Glomerular visceral epithelial cell (primary cell): ENCODE results near the gene COX6A2.

ENCODE experiments used
- DNase-seq: peaks from one replicate; pipeline ENCODE4 v3.0.0-alpha.2; 2016; ENCODE audit errors: extremely low spot score

COX6A2 gene

GRCh38 chr16:31428279-31428597 is at the start of gene COX6A2:
COX6A2 (minus strand) TSS chr16:31428360; CDS start chr16:31428325, 35 bp downstream.
- DNase-seq, result no peak

DNA sequence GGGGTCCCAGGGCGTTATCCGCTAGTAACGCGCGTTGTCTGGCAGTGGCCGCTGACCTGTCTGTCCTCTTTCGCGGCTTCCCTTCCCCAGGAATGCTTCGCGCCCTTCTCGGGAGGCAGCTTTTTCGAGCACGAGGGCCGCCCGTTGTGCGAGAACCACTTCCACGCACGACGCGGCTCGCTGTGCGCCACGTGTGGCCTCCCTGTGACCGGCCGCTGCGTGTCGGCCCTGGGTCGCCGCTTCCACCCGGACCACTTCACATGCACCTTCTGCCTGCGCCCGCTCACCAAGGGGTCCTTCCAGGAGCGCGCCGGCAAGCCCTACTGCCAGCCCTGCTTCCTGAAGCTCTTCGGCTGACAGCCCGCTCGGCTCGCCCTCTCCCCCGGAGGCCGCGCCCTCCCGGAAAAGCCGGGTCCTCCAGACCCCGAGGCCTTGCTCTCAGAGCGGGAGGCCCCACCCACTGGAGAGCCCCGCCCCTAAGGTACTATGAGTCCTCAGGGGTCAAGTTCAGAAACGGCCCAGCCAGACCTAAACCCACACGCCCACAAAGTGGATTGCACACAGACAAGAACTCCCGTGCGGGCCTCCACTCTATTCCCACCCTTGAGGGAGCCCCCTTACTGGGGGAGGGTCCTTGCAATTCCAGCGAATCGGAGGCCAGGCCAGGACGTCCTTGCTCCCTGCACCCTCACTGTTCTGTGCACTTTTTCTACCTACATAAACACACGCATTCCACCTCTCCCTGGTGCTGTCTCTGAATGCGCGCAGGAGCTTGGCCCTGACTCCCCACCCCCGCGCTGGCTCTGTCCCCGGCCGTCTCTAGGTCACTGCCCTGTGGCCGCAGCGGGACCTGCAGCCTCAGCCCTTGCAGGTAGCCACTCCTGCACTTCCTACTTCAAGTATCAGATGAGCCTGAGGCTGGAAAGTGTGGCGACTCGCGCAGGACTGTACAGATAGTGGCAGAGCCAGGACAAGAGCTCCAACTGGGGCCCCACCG is 49.4 kb upstream of the COX6A2 start:
- DNase-seq, result no peak

GRCh38 chr16:31476303-31477219 is 48.4 kb upstream of the COX6A2 start:
- no peak for DNase-seq

GRCh38 chr16:31475946-31476302 is 47.8 kb upstream of the COX6A2 start:
- no peak for DNase-seq

DNA sequence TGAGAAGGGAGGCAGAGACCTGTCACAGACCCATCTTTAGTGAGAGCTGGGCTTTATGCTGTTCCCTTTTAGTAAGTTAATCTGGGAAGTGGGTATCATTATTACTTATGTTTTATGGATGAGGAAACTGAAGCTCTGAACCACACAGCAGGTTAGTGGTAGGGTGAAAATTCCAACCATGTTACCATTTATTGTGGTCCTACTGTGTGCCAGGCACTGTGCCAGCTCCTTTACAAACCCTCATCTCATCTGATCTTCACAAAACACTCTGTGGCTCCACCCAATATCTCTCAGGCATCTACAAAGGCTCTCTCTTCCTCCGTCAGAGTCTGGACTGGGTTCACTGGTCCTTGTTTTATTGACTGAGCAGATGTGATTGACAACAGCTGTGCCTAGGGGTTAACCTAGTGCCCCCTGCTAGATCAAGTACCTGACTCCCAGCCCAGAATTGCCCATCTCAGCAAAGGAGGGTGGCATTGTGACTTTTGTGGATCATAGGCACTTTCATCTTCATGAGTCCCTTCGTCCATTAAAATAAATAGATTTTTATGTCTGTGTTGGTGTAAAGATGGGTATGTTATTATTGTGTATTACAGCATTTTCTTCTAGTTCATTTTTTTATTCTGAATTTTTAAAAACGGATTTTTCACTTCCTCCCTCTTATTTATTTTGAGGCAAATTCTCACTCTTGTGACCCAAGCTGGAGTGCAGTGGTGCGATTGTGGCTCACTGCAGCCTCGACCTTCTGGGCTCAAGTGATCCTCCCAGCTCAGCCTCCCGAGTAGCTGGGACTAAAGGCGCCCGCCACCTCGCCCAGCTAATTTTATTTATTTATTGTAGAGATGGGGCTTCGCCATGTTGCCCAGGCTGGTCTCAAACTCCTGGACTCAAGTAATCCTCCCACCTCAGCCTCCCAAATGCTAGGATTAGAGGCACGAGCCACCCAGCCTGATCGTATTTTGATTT is 46.9 kb upstream of the COX6A2 start:
- DNase-seq, result no peak

DNA sequence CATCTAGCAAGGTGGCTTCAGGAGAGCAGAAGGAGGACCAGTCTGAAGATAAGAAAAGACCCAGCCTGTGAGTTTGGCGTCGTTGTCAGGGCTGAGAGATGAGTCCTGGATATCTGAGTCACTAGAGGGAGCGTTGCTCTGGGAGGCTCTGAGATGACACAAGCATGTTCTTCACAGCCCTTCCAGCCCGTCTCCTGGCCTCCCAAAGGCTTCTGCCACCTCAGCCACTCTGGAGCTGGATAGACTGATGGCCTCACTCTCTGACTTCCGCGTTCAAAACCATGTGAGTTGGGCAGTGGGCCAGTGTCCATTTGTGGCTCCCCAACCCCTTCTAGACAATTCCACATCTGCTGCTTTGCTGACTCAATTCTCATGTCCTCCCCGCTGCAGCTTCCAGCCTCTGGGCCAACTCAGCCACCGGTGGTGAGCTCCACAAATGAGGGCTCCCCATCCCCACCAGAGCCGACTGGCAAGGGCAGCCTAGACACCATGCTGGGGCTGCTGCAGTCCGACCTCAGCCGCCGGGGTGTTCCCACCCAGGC is 46.1 kb upstream of the COX6A2 start:
- DNase-seq, result no peak

- DNase-seq, result no peak
Observed at GRCh38 chr16:31473264-31473984, 45.3 kb upstream of the COX6A2 start.

DNA sequence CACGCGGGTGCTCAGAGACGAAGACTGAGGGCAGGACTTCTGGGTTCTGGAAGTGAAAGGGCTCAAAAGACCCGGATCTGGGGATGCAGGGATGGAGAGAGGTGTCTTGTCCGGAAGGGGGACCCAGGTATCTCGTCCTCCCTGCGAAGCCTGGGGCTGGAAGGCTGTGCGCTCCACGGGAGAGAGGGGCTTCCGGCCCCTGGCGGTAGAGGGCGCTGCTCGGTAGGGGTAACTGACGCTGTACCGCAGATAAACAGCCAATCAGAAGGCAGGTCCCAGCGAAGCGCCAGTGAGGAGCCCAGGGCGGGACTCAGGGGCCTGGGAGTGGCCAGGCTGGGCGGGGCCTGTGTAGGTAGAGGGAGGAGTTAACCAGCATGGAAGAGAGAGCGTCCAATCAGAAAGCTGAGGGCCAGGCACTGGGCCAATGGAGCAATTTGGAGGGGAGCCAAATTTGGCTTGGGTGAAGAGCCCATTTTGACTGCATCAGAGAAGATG is 44.6 kb upstream of the COX6A2 start:
- peak; percentile 84 for DNase-seq

DNA sequence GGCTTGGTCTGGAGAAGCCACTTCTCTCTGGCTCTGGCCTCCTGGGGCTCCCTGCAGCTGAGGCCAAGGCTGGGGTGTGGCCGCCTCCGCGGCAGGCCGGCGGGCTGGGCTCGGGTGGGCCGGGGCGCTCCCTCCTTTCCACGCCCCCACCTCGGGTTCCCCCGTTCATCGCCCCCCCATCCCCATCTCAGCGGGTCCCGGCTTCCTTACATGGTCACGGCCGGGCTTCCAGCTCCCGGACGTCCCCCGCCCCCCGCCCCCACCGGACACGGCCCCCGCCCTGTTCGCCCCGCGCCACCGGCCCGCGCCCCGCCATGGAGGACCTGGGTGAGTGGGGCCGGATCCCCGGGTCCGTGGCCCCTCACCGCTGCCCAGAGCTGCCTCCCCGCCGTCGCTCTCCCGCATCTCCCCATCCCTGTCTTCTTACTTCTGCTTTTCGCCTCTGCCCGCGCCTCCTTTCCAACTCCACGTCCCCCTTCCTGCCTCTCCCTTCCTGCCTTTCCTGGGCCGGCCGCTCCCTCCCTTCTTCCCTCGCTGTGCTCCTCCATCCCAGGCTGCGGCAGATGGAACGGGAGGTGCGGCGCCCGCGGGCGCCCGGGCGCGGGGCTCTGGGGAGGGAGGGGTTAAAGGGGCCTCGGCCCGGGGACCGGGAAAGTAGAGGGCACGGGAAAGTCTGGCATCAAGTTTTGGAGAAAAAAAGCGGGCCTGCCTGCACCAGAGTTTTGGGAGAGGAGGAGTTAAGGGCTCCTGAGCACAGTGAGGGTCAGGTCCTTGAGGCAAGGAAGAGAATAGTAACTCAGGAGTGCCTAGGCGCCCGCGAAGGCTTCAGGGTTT is 43.9 kb upstream of the COX6A2 start, which contains the start of gene TGFB1I1:
TGFB1I1 (plus strand) TSS at position 278 of the 834 bp plus-strand sequence; CDS start at position 315, 37 bp downstream.
- peak; percentile 85 for DNase-seq

DNA sequence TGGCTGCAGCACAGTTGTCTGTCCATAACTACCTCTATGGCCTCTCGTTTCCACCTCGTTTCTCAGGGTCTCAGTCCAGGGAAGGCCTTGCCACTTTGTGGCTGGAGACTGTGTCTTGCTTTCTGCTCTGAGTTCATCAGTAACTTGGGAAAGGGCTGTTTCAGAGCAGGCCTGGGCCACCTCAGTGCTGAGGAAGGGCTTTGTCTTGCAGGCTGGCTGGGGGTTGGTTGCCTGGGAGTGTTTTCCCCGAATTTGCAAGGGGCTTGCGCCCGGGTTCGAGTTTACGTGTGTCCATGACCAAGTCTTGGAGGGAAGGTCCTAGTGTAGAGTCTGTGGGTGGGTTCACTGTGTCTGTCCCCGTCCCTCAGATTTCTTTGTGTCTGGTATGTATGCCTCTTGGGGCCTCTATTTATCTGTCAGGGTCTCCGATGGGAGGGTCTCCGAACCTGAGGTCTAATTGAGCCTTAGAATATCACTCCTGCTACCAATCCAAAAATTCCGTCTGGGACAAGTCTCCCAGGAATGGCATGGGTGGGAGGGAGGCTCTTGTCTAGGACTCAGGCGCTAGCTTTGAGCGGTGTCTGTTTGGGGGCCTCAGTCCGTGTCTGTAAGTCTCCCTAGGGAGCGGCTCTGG is 43.2 kb upstream of the COX6A2 start:
- no peak for DNase-seq

DNA sequence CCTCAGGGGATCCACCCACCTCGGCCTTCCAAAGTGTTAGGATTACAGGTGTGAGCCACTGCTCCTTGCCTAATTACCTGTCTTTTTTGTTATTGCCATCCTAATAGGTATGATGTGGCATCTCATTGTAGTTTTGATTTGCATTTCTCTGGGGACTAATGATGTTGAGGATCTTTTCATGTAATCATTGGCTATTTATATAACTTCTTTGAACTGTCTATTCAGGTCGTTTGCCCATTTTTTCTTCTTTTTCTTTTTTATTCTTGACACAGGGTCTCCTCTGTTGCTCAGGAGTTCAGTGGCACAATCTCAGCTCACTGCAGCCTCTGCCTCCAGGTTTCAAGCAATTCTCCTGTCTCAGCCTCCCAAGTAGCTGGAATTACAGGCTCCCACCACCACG is 42.5 kb upstream of the COX6A2 start:
- no peak for DNase-seq

DNA sequence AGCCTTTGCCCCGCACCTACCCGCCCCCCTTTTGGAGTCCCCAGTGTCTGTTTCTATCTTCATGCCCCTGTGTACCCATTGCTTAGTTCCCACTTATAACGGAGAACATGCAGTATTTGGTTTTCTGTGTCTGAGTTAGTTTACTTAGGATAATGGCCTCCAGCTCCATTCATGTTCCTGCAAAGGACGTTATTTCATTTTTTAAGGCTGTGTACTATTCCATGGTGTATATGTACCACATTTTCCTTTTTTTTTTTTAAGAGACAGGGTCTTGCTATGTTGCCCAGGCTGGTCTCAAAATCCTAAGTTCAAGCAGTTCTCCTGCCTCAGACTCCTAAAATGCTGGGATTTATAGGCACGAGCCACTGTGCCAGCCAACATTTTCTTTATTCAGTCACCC is 39.7 kb upstream of the COX6A2 start:
- no peak for DNase-seq

DNA sequence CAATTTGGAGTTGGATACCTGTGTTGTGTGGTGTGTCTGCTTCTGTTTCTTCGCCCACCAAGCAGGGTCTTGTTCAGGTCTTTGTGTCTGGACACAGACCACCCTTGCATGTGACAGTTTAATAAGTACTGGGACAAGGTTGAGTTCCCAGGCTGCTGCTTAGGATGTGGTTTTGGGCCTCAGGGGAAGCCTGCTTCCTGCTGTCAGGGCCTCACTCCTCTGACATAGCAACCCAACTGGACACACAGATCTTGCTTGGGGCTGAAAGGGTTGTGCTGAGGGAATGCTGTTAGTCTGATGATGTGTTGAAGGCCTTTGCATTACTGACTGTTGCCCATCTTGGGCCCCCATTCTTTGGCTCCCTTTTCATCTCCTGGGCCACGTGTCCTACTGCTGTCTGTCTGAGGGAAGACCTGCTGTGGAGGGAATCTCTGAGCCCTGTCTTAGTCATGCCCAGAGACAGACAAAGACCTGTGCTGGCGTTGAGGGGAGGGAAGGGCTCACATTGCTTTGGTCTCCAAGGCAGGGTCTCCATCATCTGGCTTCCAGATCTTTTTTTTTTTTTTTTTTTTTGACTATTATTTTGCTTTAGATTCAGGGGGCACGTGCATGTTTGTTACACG is 39.1 kb upstream of the COX6A2 start:
- no peak for DNase-seq

DNA sequence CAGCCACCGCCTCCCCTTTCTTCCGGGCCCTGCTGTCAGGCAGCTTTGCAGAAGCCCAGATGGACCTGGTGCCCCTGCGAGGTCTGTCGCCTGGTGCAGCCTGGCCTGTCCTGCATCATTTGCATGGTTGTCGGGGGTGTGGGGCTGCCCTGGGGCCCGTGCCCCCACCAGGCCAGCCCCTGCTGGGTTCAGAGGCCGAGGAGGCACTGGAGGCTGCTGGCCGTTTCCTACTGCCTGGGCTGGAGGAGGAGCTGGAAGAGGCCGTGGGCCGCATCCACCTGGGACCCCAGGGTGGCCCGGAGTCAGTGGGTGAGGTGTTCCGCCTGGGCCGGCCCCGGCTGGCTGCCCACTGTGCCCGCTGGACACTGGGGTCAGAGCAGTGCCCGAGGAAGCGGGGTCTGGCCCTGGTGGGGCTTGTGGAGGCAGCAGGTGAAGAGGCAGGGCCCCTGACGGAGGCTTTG is 38.3 kb upstream of the COX6A2 start:
- DNase-seq, result no peak

GRCh38 chr16:31465788-31466370 is 37.7 kb upstream of the COX6A2 start:
- no peak for DNase-seq

DNA sequence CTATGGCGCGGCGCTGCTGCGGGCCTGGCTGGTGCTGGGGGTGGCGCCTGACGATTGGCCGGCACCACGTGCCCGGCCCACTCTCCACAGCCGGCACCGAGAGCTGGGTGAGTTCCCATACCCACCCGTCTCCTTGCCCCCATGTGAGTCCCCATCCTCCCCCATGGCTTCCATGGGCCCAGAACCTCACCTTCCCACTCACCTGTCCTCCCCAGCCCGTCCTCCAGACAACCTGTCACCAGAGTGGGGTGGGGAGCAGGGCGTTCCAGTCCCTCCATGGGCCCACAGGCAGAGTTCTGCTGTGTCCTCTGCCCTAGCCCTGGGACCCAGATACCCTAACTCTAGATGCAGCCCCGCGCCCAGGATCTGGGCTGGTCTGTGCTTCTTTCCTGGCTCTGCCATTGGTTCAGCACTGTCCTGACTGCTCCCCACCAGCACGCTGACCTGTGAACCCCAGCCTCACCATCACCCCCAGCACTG is 36.7 kb upstream of the COX6A2 start:
- DNase-seq, result no peak

- DNase-seq, result no peak
Observed at GRCh38 chr16:31464348-31464769, 36.2 kb upstream of the COX6A2 start.
